Skin of body (tissue), 2 donors: Measurements from ENCODE around the gene ACTR2. TPM values are rescaled to one million over a fixed set of nuclear protein-coding genes. Genes with fewer than 3 reads are reported as not detected.
"Not testable (repeated sequence)": the region's sequence is repeated elsewhere in the genome, so short reads cannot be mapped to it uniquely, and the experiment has no call there.

Experiments used
- DNase-seq: peaks from one replicate; lab custom pipeline; 2025; lab: John Stamatoyannopoulos, UW
- total RNA-seq: library from RNA; depleted of rRNA; stranded (reverse); fragments of >200 nt; gene quantifications from one replicate; pipeline ENCODE4 v1.2.3, GENCODE V29; 2014

ACTR2 gene
- total RNA-seq, 1 donor from 2014 or later: 126 TPM

GRCh38 chr2:65228263-65228750 lies 676 bp downstream of the ACTR2 start:
- peak; percentile 40 for DNase-seq

GRCh38 chr2:65231121-65231520 lies 3.5 kb downstream of the ACTR2 start:
- no peak for DNase-seq

GRCh38 chr2:65231892-65232477 lies 4.4 kb downstream of the ACTR2 start:
- peak; percentile 7 for DNase-seq

GRCh38 chr2:65232636-65233035 lies 5.0 kb downstream of the ACTR2 start:
- DNase-seq: no peak

- DNase-seq: no peak
Measured at GRCh38 chr2:65240657-65241056, 13.0 kb downstream of the ACTR2 start.

GRCh38 chr2:65244452-65244851 lies 16.8 kb downstream of the ACTR2 start:
- not testable (repeated sequence) for DNase-seq

- DNase-seq: no peak
Measured at GRCh38 chr2:65252640-65253039, 25.0 kb downstream of the ACTR2 start.

GRCh38 chr2:65255356-65255755 lies 27.7 kb downstream of the ACTR2 start:
- DNase-seq: no peak

GRCh38 chr2:65256054-65256453 lies 28.4 kb downstream of the ACTR2 start:
- no peak for DNase-seq

GRCh38 chr2:65257866-65258265 lies 30.2 kb downstream of the ACTR2 start:
- DNase-seq: not testable (repeated sequence)

GRCh38 chr2:65261676-65262075 lies 34.0 kb downstream of the ACTR2 start:
- DNase-seq: no peak

GRCh38 chr2:65263262-65263661 lies 35.6 kb downstream of the ACTR2 start:
- DNase-seq: no peak

GRCh38 chr2:65263986-65264385 lies 36.4 kb downstream of the ACTR2 start:
- DNase-seq: no peak

- peak; percentile 35 for DNase-seq
Measured at GRCh38 chr2:65264821-65265670, 37.4 kb downstream of the ACTR2 start.

GRCh38 chr2:65265671-65266045 lies 38.0 kb downstream of the ACTR2 start:
- DNase-seq: no peak

GRCh38 chr2:65267008-65267407 lies 39.4 kb downstream of the ACTR2 start:
- no peak for DNase-seq

GRCh38 chr2:65268957-65269356 lies 41.3 kb downstream of the ACTR2 start:
- DNase-seq: no peak

- no peak for DNase-seq
Measured at GRCh38 chr2:65273344-65273743, 45.7 kb downstream of the ACTR2 start.

- peak; percentile 21 for DNase-seq
Measured at GRCh38 chr2:65275141-65275915, 47.7 kb downstream of the ACTR2 start.

- DNase-seq: no peak
Measured at GRCh38 chr2:65276609-65277008, 49.0 kb downstream of the ACTR2 start.

GRCh38 chr2:65277118-65277517 lies 49.5 kb downstream of the ACTR2 start:
- no peak for DNase-seq
